Measurements from ENCODE around the gene PSMC6. TPM values are rescaled to one million over a fixed set of nuclear protein-coding genes. Genes with fewer than 3 reads are reported as not detected.

Gene PSMC6
- total and polyA plus RNA-seq, 7 donors = 80.6 to 292 (median 144) TPM

DNA sequence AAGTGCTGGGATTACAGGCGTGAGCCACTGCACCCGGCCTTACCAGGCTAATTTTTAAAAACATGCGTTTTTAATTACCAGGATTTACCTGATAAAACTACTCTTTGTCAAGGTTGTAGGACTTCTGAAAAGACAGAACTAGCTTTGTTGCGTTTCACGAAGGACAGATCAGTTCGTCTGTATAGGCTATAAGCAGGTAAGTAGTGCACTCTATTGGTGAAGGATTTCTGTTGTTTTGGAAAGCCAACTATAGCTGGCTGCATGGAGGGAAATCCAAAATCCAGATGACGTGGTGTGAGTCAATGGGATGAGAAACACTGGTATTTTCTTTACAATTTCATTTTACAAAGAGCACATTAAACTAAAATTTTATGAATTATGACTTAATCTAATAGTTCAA is 69.8 kb downstream of the PSMC6 start:
- Histone ChIP-seq H3K4me1 (no peaks in the 10 kb centered on the region), H3K27me3 (ENCODE audit: insufficient read depth in 3 of 3, low read length in 2 of 3) (no peaks in the 10 kb centered on the region), H3K9me3 (no peaks in the 10 kb centered on the region), H3K36me3 (ENCODE audit: insufficient read depth in 1 of 2, low read depth in 1 of 2) (peaks cover 0 to 97% of the 10 kb centered on the region in 2 donors), H3K4me3 (no peak overlapping the region), H3K27ac (no peak overlapping the region)
- intact Hi-C loops (cut with DNase I) = no loop called here
- TF ChIP-seq, protein P1, sequence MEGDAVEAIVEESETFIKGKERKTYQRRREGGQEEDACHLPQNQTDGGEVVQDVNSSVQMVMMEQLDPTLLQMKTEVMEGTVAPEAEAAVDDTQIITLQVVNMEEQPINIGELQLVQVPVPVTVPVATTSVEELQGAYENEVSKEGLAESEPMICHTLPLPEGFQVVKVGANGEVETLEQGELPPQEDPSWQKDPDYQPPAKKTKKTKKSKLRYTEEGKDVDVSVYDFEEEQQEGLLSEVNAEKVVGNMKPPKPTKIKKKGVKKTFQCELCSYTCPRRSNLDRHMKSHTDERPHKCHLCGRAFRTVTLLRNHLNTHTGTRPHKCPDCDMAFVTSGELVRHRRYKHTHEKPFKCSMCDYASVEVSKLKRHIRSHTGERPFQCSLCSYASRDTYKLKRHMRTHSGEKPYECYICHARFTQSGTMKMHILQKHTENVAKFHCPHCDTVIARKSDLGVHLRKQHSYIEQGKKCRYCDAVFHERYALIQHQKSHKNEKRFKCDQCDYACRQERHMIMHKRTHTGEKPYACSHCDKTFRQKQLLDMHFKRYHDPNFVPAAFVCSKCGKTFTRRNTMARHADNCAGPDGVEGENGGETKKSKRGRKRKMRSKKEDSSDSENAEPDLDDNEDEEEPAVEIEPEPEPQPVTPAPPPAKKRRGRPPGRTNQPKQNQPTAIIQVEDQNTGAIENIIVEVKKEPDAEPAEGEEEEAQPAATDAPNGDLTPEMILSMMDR (IDR thresholded peaks at IDR 0.05) = no peak
- WGBS, 3 donors = 81 to 86% (median 82%) methylated on average over 7 of the region's 7 CpGs
- no peak for ATAC-seq
- no peak for DNase-seq

Other genes starting within 250 kb of the PSMC6 start
- gene TXNDC16, start 154.7 kb upstream of the PSMC6 start, total RNA-seq = 1 to 10 TPM; 1.8 to 4.2 (median 2.4) TPM
- gene TXNDC16, start 154.7 kb upstream of the PSMC6 start, polyA plus RNA-seq = 1 to 10 TPM in 2 of 3 donors, under 1 TPM in 1; 0.42 to 1.7 (median 1.6) TPM
- gene GPR137C, start 154.4 kb upstream of the PSMC6 start, total RNA-seq = 1 to 10 TPM in 1 of 4 donors, under 1 TPM in 3; 0.13 to 1.6 (median 0.29) TPM
- gene GPR137C, start 154.4 kb upstream of the PSMC6 start, polyA plus RNA-seq = under 1 TPM; 0.31 to 0.58 (median 0.40) TPM
- gene ERO1A, start 11.6 kb upstream of the PSMC6 start, total RNA-seq = 10 to 100 TPM; 14.2 to 22.3 (median 19.4) TPM
- gene ERO1A, start 11.6 kb upstream of the PSMC6 start, polyA plus RNA-seq = 10 to 100 TPM in 2 of 3 donors, 1 to 10 TPM in 1; 6.9 to 16.1 (median 12.9) TPM
- 10 to 100 TPM; 12.5 to 24.7 (median 16.2) TPM for gene STYX, start 23.0 kb downstream of the PSMC6 start, total RNA-seq
- 1 to 10 TPM; 6.5 to 9.1 (median 7.8) TPM for gene STYX, start 23.0 kb downstream of the PSMC6 start, polyA plus RNA-seq
- gene GNPNAT1, start 84.4 kb downstream of the PSMC6 start, total RNA-seq = 10 to 100 TPM in 3 of 4 donors, 1 to 10 TPM in 1; 7.9 to 17.0 (median 15.2) TPM
- gene GNPNAT1, start 84.4 kb downstream of the PSMC6 start, polyA plus RNA-seq = 10 to 100 TPM; 11.9 to 54.0 (median 27.8) TPM
- gene FERMT2, start 243.8 kb downstream of the PSMC6 start, total RNA-seq = 100 to 1,000 TPM in 1 of 4 donors, 10 to 100 TPM in 3; 57.5 to 104 (median 78.9) TPM
- 100 to 1,000 TPM in 1 of 3 donors, 10 to 100 TPM in 2; 36.6 to 219 (median 40.8) TPM for gene FERMT2, start 243.8 kb downstream of the PSMC6 start, polyA plus RNA-seq

All from psoas muscle (tissue), 8 donors.